ENCODE results near the gene SLC24A4. TPM values are rescaled to one million over a fixed set of nuclear protein-coding genes. Genes with fewer than 3 reads are reported as not detected.

Gene SLC24A4
- total RNA-seq, 4 donors from 2014 or later = 6.9 to 15.1 (median 8.3) TPM

GRCh38 chr14:92499234-92499633, 176.3 kb downstream of the SLC24A4 start:
- H3K4me3 ChIP-seq = no peak overlapping the region
- 93 to 97% methylated on average over 3 of the region's 3 CpGs for WGBS, 2 donors
- H3K27ac ChIP-seq = no peak overlapping the region
- DNase-seq (ENCODE audit: low spot score in 2 of 2) = no peak
- TF ChIP-seq CTCF (IDR thresholded peaks at IDR 0.05) = no peak
- no peak for TF ChIP-seq EP300 (IDR thresholded peaks at IDR 0.05)
- no peak for TF ChIP-seq POLR2A (IDR thresholded peaks at IDR 0.05)
- H3K9me3 ChIP-seq = no peaks in the 10 kb centered on the region
- H3K4me1 ChIP-seq = peaks cover 0 to 17% (median 4%) of the 10 kb centered on the region in 4 donors
- H3K27me3 ChIP-seq = no peaks in the 10 kb centered on the region
- H3K36me3 ChIP-seq = no peaks in the 10 kb centered on the region

- TF ChIP-seq POLR2A (IDR thresholded peaks at IDR 0.05) = no peak
- no peak for TF ChIP-seq EP300 (IDR thresholded peaks at IDR 0.05)
- TF ChIP-seq CTCF (IDR thresholded peaks at IDR 0.05) = no peak
- 30 to 48% methylated on average over 6 of the region's 6 CpGs for WGBS, 2 donors
- Histone ChIP-seq H3K27me3 (no peaks in the 10 kb centered on the region), H3K36me3 (no peaks in the 10 kb centered on the region), H3K4me3 (no peak overlapping the region), H3K9me3 (no peaks in the 10 kb centered on the region), H3K4me1 (peaks cover 0 to 17% (median 4%) of the 10 kb centered on the region in 4 donors), H3K27ac (peak overlapping the region in 2 of 4 donors; percentile 18 to 25)
- DNase-seq (ENCODE audit: low spot score in 2 of 2) = peak in 1 of 2 donors; percentile 59
These were observed 177.6 kb downstream of the SLC24A4 start for GRCh38 chr14:92500491-92500941.

GRCh38 chr14:92501891-92502351, 179.0 kb downstream of the SLC24A4 start:
- Histone ChIP-seq H3K9me3 (no peaks in the 10 kb centered on the region), H3K4me3 (no peak overlapping the region), H3K27ac (no peak overlapping the region), H3K27me3 (no peaks in the 10 kb centered on the region), H3K36me3 (no peaks in the 10 kb centered on the region), H3K4me1 (peaks cover 0 to 17% (median 4%) of the 10 kb centered on the region in 4 donors)
- 49 to 62% methylated on average over 5 of the region's 5 CpGs for WGBS, 2 donors
- no peak for DNase-seq (ENCODE audit: low spot score in 2 of 2)
- no peak for TF ChIP-seq CTCF (IDR thresholded peaks at IDR 0.05)
- no peak for TF ChIP-seq EP300 (IDR thresholded peaks at IDR 0.05)
- no peak for TF ChIP-seq POLR2A (IDR thresholded peaks at IDR 0.05)

GRCh38 chr14:92502541-92503286, 179.7 kb downstream of the SLC24A4 start:
- no peak overlapping the region for H3K4me3 ChIP-seq
- 89 to 91% methylated on average over 9 of the region's 9 CpGs for WGBS, 2 donors
- no peak overlapping the region for H3K27ac ChIP-seq
- TF ChIP-seq POLR2A (IDR thresholded peaks at IDR 0.05) = no peak
- no peak for TF ChIP-seq CTCF (IDR thresholded peaks at IDR 0.05)
- no peak for TF ChIP-seq EP300 (IDR thresholded peaks at IDR 0.05)
- DNase-seq (ENCODE audit: low spot score in 2 of 2) = no peak
- H3K9me3 ChIP-seq = no peaks in the 10 kb centered on the region
- H3K4me1 ChIP-seq = peaks cover 0 to 17% (median 4%) of the 10 kb centered on the region in 4 donors
- H3K27me3 ChIP-seq = no peaks in the 10 kb centered on the region
- no peaks in the 10 kb centered on the region for H3K36me3 ChIP-seq

GRCh38 chr14:92503756-92504491, 181.0 kb downstream of the SLC24A4 start:
- no peaks in the 10 kb centered on the region for H3K36me3 ChIP-seq
- no peak overlapping the region for H3K4me3 ChIP-seq
- H3K4me1 ChIP-seq = peaks cover 0 to 17% (median 4%) of the 10 kb centered on the region in 4 donors
- H3K9me3 ChIP-seq = no peaks in the 10 kb centered on the region
- TF ChIP-seq CTCF (IDR thresholded peaks at IDR 0.05) = no peak
- no peak for TF ChIP-seq POLR2A (IDR thresholded peaks at IDR 0.05)
- TF ChIP-seq EP300 (IDR thresholded peaks at IDR 0.05) = no peak
- 66 to 68% methylated on average over 4 of the region's 4 CpGs for WGBS, 2 donors
- H3K27ac ChIP-seq = no peak overlapping the region
- no peak for DNase-seq (ENCODE audit: low spot score in 2 of 2)
- H3K27me3 ChIP-seq = no peaks in the 10 kb centered on the region
